Measurements from ENCODE around the gene CCDC24. TPM values are rescaled to one million over a fixed set of nuclear protein-coding genes. Genes with fewer than 3 reads are reported as not detected.
A peak's percentile ranks its signal among the peaks of the same experiment; 100 is the strongest.

Gene CCDC24
- total and polyA plus RNA-seq, 2 of the 13 experiments (the other 11 are each of a cell fraction or from before 2014, with no cell fraction given): 1.4 to 2.9 TPM

GRCh38 chr1:43991476-43992231 lies at the start of gene CCDC24 (continued):
- TF ChIP-seq ZNF770 (CRISPR knock-in tag; IDR thresholded peaks at IDR 0.05): no peak
- no peak for TF ChIP-seq SMYD3 (CRISPR knock-in tag; IDR thresholded peaks at IDR 0.05)
- peak; percentile 58 for TF ChIP-seq PAXIP1 (CRISPR knock-in tag; conservative IDR thresholded peaks at IDR 0.05)
- TF ChIP-seq FOXM1 (CRISPR knock-in tag; IDR thresholded peaks at IDR 0.05): no peak
- TF ChIP-seq ZNF841 (CRISPR knock-in tag; IDR thresholded peaks at IDR 0.05; ENCODE audit: borderline replicate concordance): no peak
- TF ChIP-seq, protein P1, sequence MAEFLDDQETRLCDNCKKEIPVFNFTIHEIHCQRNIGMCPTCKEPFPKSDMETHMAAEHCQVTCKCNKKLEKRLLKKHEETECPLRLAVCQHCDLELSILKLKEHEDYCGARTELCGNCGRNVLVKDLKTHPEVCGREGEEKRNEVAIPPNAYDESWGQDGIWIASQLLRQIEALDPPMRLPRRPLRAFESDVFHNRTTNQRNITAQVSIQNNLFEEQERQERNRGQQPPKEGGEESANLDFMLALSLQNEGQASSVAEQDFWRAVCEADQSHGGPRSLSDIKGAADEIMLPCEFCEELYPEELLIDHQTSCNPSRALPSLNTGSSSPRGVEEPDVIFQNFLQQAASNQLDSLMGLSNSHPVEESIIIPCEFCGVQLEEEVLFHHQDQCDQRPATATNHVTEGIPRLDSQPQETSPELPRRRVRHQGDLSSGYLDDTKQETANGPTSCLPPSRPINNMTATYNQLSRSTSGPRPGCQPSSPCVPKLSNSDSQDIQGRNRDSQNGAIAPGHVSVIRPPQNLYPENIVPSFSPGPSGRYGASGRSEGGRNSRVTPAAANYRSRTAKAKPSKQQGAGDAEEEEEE (CRISPR knock-in tag; IDR thresholded peaks at IDR 0.05; ENCODE audit: borderline replicate concordance): no peak

Measured in HepG2 (cell line).